Activated naive CD4-positive, alpha-beta T cell treated with anti-CD3 and anti-CD28 coated beads, Interleukin-2, amount 50 U/mL, for 24 hours (primary cell): ENCODE data around the gene CHDH.

Experiments used
- H3K27ac Mint-ChIP-seq: one replicate; pipeline ENCODE4 v1.8.0; 2021; ENCODE audit warnings: mild to moderate bottlenecking, mixed read lengths
- H3K27me3 Mint-ChIP-seq: one replicate; pipeline ENCODE4 v1.8.0; 2021; ENCODE audit warnings: mixed read lengths
- H3K36me3 Mint-ChIP-seq: one replicate; pipeline ENCODE4 v1.8.0; 2021; ENCODE audit warnings: mixed read lengths
- H3K4me1 Mint-ChIP-seq: one replicate; pipeline ENCODE4 v1.8.0; 2021; ENCODE audit warnings: mixed read lengths
- H3K4me3 Mint-ChIP-seq: one replicate; pipeline ENCODE4 v1.8.0; 2021; ENCODE audit warnings: mild to moderate bottlenecking, mixed read lengths
- H3K9me3 Mint-ChIP-seq: one replicate; pipeline ENCODE4 v1.8.0; 2021; ENCODE audit warnings: mixed read lengths

CHDH gene

GRCh38 chr3:53846134-53846850, at the start of gene CHDH, which contains the start of gene IL17RB:
Gene CHDH (minus strand): TSS chr3:53846419. CDS start chr3:53824008, 22,411 bp downstream.
Gene IL17RB (plus strand): TSS chr3:53846568. CDS start chr3:53846589, 21 bp downstream.
- Mint-ChIP-seq H3K9me3 (no peaks in the 10 kb centered on the region), H3K4me1 (peaks cover 5% of the 10 kb centered on the region), H3K4me3 (peak within 1 kb of the TSS; percentile 70), H3K27ac (no peak within 1 kb of the TSS), H3K36me3 (no peaks in the 10 kb centered on the region), H3K27me3 (peaks cover 37% of the 10 kb centered on the region)

- Mint-ChIP-seq H3K36me3 (peaks cover 6% of the 10 kb centered on the region), H3K9me3 (no peaks in the 10 kb centered on the region), H3K4me3 (peak overlapping the region; percentile 95), H3K27ac (peak overlapping the region; percentile 99), H3K27me3 (peaks cover 8% of the 10 kb centered on the region), H3K4me1 (peaks cover 50% of the 10 kb centered on the region)
Observed at GRCh38 chr3:53892286-53892637, 46.0 kb upstream of the CHDH start.

- Mint-ChIP-seq H3K4me1 (peaks cover 56% of the 10 kb centered on the region), H3K27ac (peak within 1 kb of the TSS; percentile 99), H3K4me3 (peak within 1 kb of the TSS; percentile 95)
Observed at GRCh38 chr3:53891497-53892285, 45.5 kb upstream of the CHDH start, which contains the start of gene SELENOK. Gene SELENOK (minus strand): TSS chr3:53891859.

GRCh38 chr3:53890726-53891475, 44.7 kb upstream of the CHDH start:
- Mint-ChIP-seq H3K4me3 (peak overlapping the region; percentile 95), H3K9me3 (no peaks in the 10 kb centered on the region), H3K36me3 (peaks cover 11% of the 10 kb centered on the region), H3K27me3 (peaks cover 2% of the 10 kb centered on the region), H3K4me1 (peaks cover 58% of the 10 kb centered on the region), H3K27ac (peak overlapping the region; percentile 99)

More at GRCh38 chr3:53891497-53892285, 45.5 kb upstream of the CHDH start, which contains the start of gene SELENOK:
- Mint-ChIP-seq H3K9me3 (no peaks in the 10 kb centered on the region), H3K27me3 (peaks cover 5% of the 10 kb centered on the region), H3K36me3 (peaks cover 10% of the 10 kb centered on the region)

GRCh38 chr3:53888232-53888631, 42.0 kb upstream of the CHDH start:
- no peak overlapping the region for H3K27ac Mint-ChIP-seq
- peaks cover 13% of the 10 kb centered on the region for H3K36me3 Mint-ChIP-seq
- H3K4me3 Mint-ChIP-seq = peak overlapping the region; percentile 8
- H3K9me3 Mint-ChIP-seq = no peaks in the 10 kb centered on the region
- no peaks in the 10 kb centered on the region for H3K27me3 Mint-ChIP-seq
- peaks cover 59% of the 10 kb centered on the region for H3K4me1 Mint-ChIP-seq

GRCh38 chr3:53887446-53887845, 41.2 kb upstream of the CHDH start:
- Mint-ChIP-seq H3K9me3 (no peaks in the 10 kb centered on the region), H3K27ac (peak overlapping the region; percentile 30), H3K4me3 (no peak overlapping the region), H3K36me3 (peaks cover 13% of the 10 kb centered on the region), H3K27me3 (no peaks in the 10 kb centered on the region), H3K4me1 (peaks cover 60% of the 10 kb centered on the region)

GRCh38 chr3:53885239-53885638, 39.0 kb upstream of the CHDH start:
- no peak overlapping the region for H3K4me3 Mint-ChIP-seq
- H3K27ac Mint-ChIP-seq = no peak overlapping the region
- H3K36me3 Mint-ChIP-seq = peaks cover 13% of the 10 kb centered on the region
- H3K27me3 Mint-ChIP-seq = no peaks in the 10 kb centered on the region
- peaks cover 62% of the 10 kb centered on the region for H3K4me1 Mint-ChIP-seq
- H3K9me3 Mint-ChIP-seq = no peaks in the 10 kb centered on the region

GRCh38 chr3:53884623-53885022, 38.4 kb upstream of the CHDH start:
- no peaks in the 10 kb centered on the region for H3K9me3 Mint-ChIP-seq
- H3K36me3 Mint-ChIP-seq = peaks cover 14% of the 10 kb centered on the region
- no peaks in the 10 kb centered on the region for H3K27me3 Mint-ChIP-seq
- H3K27ac Mint-ChIP-seq = no peak overlapping the region
- peaks cover 62% of the 10 kb centered on the region for H3K4me1 Mint-ChIP-seq
- no peak overlapping the region for H3K4me3 Mint-ChIP-seq

- no peaks in the 10 kb centered on the region for H3K9me3 Mint-ChIP-seq
- H3K4me1 Mint-ChIP-seq = peaks cover 53% of the 10 kb centered on the region
- H3K27me3 Mint-ChIP-seq = no peaks in the 10 kb centered on the region
- peaks cover 13% of the 10 kb centered on the region for H3K36me3 Mint-ChIP-seq
- peak overlapping the region; percentile 96 for H3K4me3 Mint-ChIP-seq
- peak overlapping the region; percentile 80 for H3K27ac Mint-ChIP-seq
Observed at GRCh38 chr3:53883008-53883407, 36.8 kb upstream of the CHDH start.

GRCh38 chr3:53881691-53882593, 35.7 kb upstream of the CHDH start, which contains the start of gene ACTR8:
Gene ACTR8 (minus strand): TSS chr3:53882152. CDS start chr3:53882101, 51 bp downstream.
- peaks cover 13% of the 10 kb centered on the region for H3K36me3 Mint-ChIP-seq
- peak within 1 kb of the TSS; percentile 96 for H3K4me3 Mint-ChIP-seq
- H3K27ac Mint-ChIP-seq = peak within 1 kb of the TSS; percentile 96
- no peaks in the 10 kb centered on the region for H3K27me3 Mint-ChIP-seq
- H3K9me3 Mint-ChIP-seq = no peaks in the 10 kb centered on the region
- peaks cover 42% of the 10 kb centered on the region for H3K4me1 Mint-ChIP-seq

GRCh38 chr3:53880396-53881345, 34.5 kb upstream of the CHDH start:
- Mint-ChIP-seq H3K27ac (peak overlapping the region; percentile 43), H3K27me3 (no peaks in the 10 kb centered on the region), H3K4me1 (peaks cover 38% of the 10 kb centered on the region), H3K4me3 (peak overlapping the region; percentile 96), H3K9me3 (no peaks in the 10 kb centered on the region), H3K36me3 (peaks cover 8% of the 10 kb centered on the region)

- H3K27ac Mint-ChIP-seq = no peak overlapping the region
Observed at GRCh38 chr3:53865732-53866499, 19.7 kb upstream of the CHDH start.

GRCh38 chr3:53863145-53863544, 16.9 kb upstream of the CHDH start:
- Mint-ChIP-seq H3K9me3 (no peaks in the 10 kb centered on the region), H3K27ac (no peak overlapping the region), H3K27me3 (no peaks in the 10 kb centered on the region), H3K4me1 (no peaks in the 10 kb centered on the region), H3K4me3 (no peak overlapping the region), H3K36me3 (peaks cover 18% of the 10 kb centered on the region)

More at GRCh38 chr3:53865732-53866499, 19.7 kb upstream of the CHDH start:
- Mint-ChIP-seq H3K36me3 (peaks cover 18% of the 10 kb centered on the region), H3K4me1 (no peaks in the 10 kb centered on the region), H3K9me3 (no peaks in the 10 kb centered on the region), H3K4me3 (no peak overlapping the region), H3K27me3 (no peaks in the 10 kb centered on the region)
